HG03432 (cell line): ENCODE results near the gene GPA33.

Experiments
- ATAC-seq: cut with Tn5 transposase; IDR thresholded peaks from one replicate; pipeline ENCODE4 v1.9.1; 2021; ENCODE audit warnings: mild to moderate bottlenecking, moderate library complexity; ENCODE audit not compliant: unreplicated experiment

The GPA33 gene

GRCh38 chr1:167088746-167089417 is 1.3 kb downstream of the GPA33 start:
- no peak for ATAC-seq

DNA sequence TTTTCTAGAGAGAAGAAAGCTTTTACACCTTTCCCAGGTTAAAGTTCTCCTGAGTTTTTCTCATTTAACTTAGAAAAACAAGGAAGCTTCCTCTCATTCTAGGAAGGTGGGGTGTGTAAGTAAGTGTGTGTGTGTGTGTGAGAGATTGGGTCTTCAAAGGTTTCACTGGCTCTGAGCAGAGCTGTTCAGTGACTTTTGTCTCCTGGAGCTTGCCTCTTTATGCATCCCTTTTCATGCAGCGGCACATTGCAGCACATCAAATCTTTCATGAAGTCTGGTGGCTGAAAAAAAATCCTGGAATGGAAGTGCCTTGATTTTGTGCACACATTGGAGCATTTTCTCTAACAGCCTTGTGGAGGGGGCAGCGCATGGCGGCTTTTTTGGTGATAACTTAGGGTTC is 3.4 kb downstream of the GPA33 start:
- ATAC-seq: no peak

DNA sequence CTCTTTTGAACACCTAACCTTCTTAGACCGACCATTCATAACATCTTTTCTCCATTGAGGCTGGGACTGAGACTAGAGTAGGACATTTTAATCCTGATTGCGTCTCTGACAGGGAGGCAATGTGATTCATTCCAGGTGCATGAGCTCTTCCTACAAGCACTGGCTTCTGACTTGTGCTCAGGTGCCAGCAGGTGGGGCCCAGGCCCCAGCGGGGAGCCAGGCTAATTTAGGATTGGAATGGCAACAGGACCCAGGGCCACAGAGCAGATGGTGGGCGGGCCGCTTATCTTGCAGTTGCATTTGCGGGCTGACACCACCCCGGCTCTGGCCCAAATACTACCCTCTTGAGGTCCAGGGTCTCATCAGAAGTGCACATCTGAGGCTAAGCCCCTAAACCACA is 4.1 kb downstream of the GPA33 start:
- no peak for ATAC-seq

GRCh38 chr1:167084757-167085156 is 5.4 kb downstream of the GPA33 start:
- ATAC-seq: no peak

GRCh38 chr1:167083871-167084270 is 6.3 kb downstream of the GPA33 start:
- no peak for ATAC-seq

- ATAC-seq: no peak
Measured at GRCh38 chr1:167083066-167083665, 7.0 kb downstream of the GPA33 start.

- ATAC-seq: no peak
Measured at GRCh38 chr1:167082511-167083027, 7.6 kb downstream of the GPA33 start.

- no peak for ATAC-seq
Measured at GRCh38 chr1:167081594-167082156, 8.5 kb downstream of the GPA33 start.

GRCh38 chr1:167077868-167078210 is 12.3 kb downstream of the GPA33 start:
- ATAC-seq: no peak

- no peak for ATAC-seq
Measured at GRCh38 chr1:167077128-167077867, 12.9 kb downstream of the GPA33 start.

GRCh38 chr1:167076136-167076710 is 14.0 kb downstream of the GPA33 start:
- no peak for ATAC-seq

DNA sequence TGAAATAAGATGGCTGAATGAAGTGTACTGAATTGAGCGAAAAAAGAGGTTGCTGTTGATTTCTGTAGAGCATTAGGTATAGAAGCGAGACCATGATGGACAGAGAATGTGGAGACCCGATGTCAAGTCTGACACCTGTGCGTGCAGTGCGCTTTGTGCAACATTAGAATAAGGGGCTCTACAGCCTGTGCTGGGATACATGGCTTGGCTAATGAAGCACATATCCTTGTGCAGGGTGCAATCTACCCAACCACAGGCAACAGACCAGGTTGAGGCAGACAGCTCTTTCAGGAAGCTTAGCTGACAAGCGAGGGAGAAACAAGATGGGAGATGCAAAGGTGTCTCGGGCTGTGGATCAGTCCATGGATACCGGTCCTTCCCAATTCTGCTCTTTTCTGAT is 18.9 kb downstream of the GPA33 start:
- ATAC-seq: no peak

DNA sequence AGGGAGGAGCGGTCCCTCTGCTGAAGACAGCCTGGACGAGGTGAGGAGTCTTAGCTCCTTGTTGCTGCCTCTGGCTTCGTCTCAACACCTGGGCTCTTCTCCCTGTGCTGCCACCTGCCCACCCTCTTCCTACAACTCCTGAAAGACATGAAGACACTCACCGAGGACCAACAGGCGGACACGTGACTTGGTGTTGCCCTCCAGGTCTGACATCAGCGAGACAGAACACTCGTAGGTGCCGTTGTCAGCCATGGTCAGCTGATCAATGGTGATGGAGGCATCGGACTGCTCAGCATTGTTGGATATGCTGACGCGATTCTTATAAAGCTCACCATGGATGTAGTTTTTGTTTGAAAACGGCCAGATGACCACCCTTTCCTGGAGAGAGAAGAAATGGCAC is 21.4 kb downstream of the GPA33 start:
- no peak for ATAC-seq

DNA sequence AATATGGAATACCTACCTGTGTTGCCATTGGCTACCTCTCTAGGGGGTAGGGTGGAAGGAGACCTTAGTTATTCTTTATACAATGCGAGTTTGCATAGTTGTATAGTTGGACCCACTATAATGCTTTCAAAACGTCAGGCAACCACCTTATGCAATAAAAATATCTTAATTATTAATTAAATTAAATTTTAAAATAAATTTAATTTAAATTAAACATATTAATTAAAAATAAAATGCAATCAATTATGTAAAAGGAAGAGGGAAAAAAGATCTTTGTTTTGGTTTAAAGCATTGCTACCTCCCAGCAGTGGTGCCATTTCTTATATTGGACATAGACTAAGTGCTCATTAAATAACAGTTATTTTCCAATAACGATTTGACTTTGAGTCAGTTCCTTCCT is 22.3 kb downstream of the GPA33 start:
- no peak for ATAC-seq

DNA sequence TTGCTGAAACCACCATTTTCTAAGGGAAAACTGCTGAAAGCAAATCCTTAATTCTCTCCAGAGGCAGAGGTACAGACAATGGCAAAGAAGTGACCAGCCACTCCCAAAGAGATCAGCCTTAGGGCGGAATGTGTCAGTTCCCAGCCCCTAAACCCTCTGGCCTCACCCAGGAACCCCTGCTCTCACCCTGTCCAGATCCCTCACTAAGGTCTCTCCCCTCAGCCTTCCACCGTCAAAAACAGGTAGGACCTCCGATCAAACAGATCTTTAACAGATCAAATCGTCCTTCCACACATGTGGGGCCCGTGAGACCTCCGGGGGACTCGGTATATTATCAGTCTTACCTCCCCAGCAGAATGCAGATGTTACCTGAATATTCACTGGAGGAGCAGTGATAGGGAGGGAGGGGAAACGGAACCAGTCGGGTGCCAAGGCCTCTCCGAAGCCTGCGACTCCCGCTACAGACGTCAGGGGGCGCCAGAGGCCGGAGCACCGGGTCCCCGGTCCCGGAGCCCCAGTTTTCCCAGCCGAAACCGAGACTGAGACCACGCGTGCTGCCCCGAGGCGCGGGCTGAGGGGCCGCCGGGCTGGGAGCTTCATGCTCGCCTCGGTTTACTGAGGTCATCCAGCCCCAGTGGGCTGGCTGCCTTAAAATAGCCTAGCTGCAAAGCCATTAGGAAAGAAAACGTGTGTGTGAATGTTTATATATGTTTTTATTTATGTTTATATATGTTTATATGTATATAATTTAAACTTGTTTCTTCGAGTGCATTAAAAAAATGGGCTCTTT is 23.6 kb downstream of the GPA33 start:
- peak; percentile 81 for ATAC-seq

GRCh38 chr1:167065471-167065870 is 24.7 kb downstream of the GPA33 start:
- ATAC-seq: no peak

DNA sequence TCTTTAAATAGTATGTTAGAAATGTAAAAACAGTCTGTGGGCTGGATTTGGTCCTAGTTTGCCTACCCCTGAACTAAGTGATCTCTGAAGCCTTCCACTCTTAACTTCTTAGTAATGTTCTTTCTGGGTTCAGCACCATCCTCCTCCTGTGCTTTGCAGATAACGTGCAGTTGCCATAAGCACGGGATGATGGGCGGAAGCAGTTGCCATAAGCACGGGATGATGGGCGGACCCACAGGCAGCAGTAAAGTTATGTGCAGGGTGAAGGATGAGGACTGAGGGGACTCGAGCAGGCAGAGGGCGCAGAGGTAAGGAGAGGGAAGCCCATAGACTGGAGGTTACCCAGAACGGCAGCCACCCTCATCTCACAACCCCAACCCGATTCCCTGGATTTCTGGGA is 25.6 kb downstream of the GPA33 start:
- no peak for ATAC-seq

DNA sequence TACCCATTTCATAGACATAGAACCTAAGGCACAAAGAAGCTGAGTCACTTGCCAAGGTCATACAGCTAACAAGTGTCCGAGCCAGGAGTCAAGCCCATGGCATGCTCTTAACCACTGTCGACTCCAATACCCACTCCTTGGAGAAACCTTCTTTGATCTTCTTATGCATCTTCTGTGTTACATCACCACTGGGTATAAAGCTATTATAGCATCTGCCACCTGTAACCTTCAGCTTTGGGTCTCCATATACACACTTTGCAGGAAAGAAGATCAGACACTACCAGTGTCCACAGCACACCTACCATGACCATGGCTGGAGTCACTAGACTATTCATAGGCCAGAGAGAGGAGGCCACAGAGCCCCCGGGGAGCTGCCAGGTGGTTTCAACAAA is 29.1 kb downstream of the GPA33 start:
- no peak for ATAC-seq

- ATAC-seq: no peak
Measured at GRCh38 chr1:167060141-167061072, 29.8 kb downstream of the GPA33 start.

GRCh38 chr1:167059809-167060107 is 30.4 kb downstream of the GPA33 start:
- no peak for ATAC-seq
